GOT3 (cell line): ENCODE results near the gene SLIT1.

ENCODE experiments used
- DNase-seq: peaks from one replicate; lab custom pipeline; 2025; ENCODE audit warnings: mixed read lengths; lab: John Stamatoyannopoulos, UW

The SLIT1 gene

DNA sequence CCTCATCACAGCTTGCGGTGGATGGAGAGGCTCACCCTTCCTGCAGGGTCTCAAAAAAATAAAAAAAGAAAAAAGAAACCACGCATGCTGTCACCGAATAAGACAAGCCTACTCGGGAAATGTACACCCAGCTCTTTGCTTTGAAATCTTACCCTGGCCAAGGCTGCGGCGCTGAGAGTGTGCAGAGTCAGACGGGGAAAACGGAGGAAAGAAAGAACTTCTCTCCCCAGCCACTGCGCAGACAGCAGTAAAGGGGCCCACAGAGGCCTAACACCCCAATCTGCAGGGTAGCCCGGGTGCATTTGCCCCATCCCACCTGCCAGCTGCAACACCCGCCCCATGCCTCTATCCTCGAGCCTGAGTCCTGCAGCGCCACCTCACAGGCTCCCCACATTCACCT lies 14.8 kb downstream of the SLIT1 start:
- DNase-seq, result no peak

DNA sequence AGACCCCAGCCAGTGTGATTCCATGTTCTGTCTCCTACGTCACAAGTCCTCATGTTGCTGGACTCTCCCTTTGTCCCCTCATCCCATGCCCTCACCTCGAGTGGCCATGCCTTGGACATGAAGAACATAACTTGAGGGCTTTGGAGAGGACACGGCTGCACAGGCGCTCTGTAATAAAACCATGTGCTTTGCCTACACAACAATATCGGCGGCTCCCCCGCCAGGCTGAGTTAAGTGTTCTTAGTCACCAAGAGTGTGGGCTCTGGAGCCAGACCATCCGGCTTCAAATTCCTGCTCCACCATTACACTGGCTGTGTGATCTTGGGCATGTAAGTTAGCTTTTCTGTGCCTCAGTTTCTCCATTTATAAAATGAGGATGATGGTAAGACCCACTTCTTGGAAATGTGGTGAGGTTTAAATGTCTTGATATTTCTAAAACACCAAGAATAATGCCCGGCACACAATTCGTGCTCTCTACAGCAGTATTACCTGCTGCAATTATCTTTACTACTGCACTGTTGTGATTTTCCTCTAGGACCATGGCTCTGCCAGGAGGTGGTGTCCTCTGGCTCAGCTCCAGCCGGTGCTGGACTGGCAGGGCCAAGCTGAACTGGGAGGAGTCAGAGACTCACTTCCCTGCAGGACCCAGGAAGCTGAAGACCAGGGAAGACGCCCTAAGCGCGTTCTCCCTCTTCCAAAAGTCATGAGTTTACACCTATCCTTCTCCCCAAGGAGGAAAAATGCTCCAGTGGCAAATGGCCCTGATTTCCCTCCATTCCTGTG lies 15.7 kb downstream of the SLIT1 start:
- no peak for DNase-seq

DNA sequence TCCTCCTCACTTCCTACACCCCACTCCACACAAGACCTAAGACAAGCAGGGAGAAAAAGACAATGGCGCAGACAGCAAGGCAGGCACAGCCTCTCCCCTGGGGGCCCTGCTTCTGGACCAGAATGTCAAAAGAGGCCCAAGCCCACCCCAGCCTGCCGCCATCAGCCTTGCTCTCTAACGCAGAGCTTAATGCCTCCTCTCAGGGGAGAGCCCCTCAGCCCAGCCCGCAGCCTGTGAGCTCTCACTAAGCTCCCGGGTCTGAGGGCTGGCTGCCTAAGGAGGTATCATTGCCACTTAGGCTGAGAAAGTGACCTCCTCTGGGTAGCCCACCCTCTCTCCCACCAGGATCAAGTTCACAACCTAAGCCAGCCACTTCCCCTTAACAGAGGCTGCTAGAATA lies 16.7 kb downstream of the SLIT1 start:
- DNase-seq, result no peak

DNA sequence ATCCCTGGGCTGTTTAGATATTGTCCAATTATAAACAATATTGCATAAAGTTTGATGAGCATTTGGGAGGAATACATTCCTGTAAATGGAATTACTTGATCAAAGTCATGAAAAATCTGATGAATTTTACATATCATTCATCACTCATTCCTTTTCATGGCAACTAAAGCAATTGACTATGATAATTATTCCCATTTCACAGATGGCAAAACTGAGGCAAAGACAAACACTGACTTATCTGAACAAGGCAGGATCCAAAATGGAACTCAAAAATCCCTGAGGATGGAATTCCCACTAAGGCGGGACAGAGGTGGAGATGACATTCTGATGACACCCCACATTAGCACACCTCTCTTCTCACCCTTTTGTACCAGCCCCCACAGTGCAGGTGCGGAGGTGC lies 17.1 kb downstream of the SLIT1 start:
- no peak for DNase-seq

- DNase-seq, result no peak
Measured at GRCh38 chr10:97165499-97165898, 20.3 kb downstream of the SLIT1 start.

GRCh38 chr10:97163781-97164501 lies 21.8 kb downstream of the SLIT1 start:
- DNase-seq, result no peak

- DNase-seq, result no peak
Measured at GRCh38 chr10:97163181-97163580, 22.6 kb downstream of the SLIT1 start.

DNA sequence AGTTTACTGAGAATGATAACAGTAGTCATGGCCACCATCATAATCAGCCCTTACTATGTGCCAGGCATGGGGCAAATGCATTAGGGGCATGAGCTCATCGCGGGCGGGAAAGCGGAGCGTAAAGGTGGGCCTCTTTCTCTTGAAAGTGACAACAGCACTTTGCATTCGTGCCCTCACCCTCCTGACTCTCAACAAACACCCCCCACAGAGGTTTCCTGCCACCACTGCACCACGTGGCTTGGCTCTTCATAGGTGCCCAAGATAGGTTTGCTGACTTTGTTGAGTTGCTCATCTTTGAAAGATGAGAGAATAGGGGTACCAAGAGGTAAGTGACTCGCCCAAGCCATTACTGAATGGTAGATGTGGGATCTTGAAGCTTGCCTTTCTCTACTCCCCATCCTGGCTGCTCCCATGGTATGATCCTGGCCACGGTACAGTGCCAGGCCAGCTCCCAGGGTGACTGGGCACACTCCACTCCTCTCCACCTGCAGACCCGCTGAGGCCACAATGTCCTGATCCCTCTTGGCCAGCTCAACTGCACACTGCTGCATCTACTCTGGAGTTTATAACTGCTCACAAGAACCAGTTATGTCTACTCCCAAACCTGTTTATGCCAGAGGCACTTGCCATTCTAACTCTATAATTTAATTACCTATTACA lies 26.0 kb downstream of the SLIT1 start:
- DNase-seq, result no peak

- no peak for DNase-seq
Measured at GRCh38 chr10:97157578-97158095, 28.1 kb downstream of the SLIT1 start.

- no peak for DNase-seq
Measured at GRCh38 chr10:97154781-97155180, 31.0 kb downstream of the SLIT1 start.

- no peak for DNase-seq
Measured at GRCh38 chr10:97154162-97154561, 31.6 kb downstream of the SLIT1 start.

DNA sequence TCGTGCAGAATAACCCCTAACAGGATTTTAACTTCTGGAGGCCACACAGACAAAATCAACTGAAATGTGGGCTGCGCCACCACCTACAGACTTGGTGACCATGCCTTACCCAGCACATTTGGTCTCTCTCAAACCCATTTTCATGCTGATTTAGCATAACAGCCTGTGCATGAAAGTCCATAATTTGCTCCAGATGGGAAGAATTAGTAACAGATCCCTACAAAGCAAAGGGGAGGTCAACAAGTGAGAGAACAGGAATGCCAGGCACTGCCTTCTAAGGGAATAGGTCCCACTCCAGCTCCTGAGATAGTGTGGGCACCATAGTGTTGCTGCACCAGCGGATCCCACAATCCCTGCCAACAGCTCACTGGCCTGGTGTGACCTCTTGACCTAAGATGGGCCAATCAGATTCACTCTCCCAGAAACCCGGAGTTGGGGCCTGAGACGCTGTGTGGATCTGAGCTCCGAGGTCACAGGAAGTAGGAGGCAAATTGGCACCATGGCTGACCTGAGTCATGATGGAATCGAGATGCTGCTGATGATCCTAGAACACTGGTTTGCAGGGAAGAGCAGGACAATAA lies 32.4 kb downstream of the SLIT1 start:
- DNase-seq, result no peak

DNA sequence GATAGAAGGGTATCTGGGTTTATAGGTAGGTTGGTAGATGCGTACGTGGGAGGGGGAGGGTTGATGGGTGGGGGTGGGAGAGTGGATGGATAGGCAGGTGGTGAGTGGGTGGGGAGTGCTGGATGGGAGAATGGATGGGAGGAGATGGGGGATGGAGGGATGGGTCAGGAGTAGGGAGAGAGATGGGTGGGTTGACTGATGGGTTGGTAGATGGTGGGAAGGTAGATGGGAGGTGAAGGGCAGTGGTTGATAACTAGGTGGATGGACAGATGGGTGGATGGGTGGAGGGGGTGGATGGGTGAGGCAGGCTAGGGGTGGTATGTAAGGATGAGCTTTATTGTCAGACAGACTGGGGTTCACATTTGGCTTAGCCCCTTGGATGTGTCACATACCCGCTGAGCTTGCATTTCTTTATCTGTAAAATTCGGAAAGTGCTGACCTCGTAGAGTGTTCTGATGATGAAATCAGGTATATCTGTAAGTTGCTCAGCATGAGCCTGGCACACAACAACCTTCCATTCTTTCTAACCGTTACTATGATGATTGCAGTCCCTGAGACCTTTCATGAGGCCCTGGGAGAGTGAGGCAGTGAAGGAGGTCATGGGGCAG lies 34.3 kb downstream of the SLIT1 start:
- no peak for DNase-seq

DNA sequence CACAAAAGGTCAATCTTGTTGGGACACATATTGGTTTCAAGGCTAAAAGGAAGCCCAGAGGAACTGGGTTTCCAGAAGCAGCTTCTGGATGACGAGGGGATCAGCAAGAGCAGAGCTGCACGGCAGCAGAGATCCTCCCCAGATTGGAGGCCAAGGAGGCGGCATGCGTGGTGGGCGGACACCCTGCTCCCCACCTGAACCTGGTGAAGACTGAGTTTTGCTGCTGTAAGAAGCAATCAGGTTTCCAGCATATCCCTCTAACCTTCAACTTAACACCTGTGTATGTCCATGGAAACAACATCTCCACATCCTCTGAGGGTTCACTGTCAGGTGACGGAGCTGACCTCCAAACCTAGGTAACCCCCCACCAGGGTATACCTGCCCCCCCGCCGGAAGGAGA lies 35.1 kb downstream of the SLIT1 start:
- no peak for DNase-seq

DNA sequence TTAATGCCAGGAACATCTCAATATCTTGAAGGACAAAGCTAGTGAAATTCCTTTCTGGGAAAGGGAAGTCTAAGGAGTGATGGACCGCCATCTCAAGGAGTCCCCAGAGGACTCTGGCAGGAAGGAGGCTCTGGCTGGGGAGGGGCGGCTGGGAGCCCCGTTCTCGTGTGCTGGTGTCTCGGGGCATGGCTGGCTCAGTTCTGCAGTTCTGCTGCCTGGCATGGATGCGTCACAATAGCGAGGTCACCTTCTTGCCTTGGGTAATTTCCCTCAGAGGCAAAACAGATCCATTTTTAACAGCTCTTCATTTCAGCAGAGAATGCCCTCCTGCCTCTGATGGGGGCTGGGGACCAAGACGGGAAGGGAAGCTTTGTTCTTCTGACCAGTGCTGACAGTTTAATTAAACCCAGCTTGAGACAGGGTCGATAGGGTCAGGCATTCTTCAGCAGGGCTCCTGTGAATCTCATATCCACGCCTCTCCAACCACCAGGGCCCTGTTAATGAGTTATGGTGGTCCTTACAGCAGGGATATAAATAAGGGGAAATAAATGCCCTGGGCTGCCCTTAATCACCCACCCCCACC lies 35.7 kb downstream of the SLIT1 start:
- DNase-seq, result no peak

DNA sequence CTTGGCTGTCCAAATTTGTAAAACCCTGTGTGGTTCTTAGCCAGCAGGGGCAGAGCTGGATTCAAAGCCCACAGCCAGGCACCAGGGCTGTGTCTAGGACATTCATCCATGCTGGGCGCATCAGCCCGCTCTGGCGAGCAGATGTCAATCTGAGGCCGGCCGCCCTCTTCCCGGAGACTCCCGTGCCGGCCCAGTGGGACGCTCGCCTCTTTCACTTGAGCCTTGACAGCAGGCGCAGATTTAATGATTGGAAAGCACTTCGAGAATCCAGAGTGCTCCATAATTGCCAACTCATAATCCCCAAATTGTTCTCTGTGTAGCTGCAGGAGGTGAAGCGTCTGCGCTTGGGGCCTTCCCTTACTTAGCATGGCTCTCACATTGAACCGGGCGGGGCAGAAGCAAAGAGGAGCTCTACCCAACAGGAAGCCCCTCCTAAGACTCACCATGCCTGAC lies 36.7 kb downstream of the SLIT1 start:
- no peak for DNase-seq

DNA sequence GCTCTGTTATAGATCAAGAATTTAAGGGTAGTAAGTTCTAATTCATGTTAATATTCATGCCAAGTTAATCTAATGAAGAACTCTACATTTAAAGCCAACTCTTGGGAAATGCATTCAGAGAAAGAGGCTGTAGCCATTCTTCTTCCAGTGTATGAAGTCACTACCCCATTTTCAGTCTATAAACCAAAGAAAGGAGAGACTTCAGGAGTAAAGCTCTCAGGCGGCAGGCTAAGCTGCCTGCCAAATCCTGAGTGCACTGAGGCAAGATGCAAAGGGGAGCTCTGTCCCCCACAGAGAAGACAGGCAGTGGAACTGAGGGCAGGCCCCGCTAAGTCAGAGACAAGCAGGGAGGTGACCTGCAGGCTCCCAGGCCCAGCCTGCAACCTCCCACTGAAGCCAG lies 41.5 kb downstream of the SLIT1 start:
- DNase-seq, result no peak

DNA sequence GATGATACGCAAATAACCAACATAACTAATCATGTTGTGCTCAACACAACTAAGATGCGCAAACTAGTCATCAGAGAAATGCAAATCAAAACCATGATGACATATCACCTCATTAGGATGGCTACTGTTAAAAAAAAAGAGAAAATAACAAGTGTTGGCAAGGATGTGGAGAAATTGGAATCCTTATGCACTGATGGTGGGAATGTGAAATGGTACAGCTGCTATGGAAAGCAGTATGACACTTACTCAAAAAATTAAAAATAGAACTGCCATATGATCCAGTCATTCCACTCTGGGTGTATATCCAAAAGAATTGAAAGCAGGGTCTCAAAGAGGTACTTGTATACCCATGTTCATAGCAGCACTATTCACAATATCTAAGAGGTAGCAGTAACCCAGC lies 42.9 kb downstream of the SLIT1 start:
- no peak for DNase-seq

- no peak for DNase-seq
Measured at GRCh38 chr10:97140902-97141745, 44.6 kb downstream of the SLIT1 start.

- DNase-seq, result no peak
Measured at GRCh38 chr10:97140049-97140846, 45.5 kb downstream of the SLIT1 start.
